ENCODE data around the gene BRME1.

Gene BRME1

DNA sequence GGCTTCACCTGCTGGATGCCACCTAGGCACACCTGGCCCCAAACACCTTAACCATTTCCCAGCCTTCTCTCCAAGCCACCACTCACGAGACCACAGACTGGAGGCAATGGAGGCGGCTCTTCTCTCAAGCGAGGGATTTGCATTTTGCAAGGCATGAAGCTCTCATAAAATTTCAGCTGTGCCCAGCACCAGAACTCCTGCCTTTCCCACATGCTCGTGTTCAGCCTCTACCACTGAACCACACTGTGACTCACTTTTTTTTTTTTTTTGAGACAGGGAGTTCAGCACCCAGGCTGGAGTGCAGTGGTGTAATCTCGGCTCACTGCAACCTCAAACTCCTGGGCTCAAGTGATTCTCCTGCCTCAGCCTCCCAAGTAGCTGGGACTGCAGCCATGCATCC lies 18.4 kb downstream of the BRME1 start:
- no peak for DNase-seq (ENCODE audit: low read depth)

DNA sequence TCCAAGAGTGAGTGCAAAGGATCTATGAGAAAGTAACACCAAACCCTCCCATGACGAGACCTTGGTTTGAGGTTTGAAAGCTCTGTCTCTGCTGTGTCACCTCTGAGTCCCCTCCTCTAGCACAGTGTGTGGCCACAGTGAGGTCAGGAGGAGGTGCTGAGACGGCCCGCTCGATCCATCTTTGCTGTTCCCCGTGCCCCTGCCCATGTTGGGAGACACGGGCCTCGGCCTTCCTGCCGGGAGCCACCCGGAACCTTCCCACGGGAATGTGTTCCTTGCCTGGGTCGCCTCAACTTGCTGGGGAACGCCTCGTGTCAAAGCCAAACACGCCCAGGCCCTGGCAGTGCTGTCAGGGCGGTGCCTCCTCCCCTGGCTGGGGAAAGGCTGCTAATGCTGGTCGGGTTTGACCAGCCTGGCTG lies 18.9 kb downstream of the BRME1 start:
- no peak for DNase-seq (ENCODE audit: low read depth)

DNA sequence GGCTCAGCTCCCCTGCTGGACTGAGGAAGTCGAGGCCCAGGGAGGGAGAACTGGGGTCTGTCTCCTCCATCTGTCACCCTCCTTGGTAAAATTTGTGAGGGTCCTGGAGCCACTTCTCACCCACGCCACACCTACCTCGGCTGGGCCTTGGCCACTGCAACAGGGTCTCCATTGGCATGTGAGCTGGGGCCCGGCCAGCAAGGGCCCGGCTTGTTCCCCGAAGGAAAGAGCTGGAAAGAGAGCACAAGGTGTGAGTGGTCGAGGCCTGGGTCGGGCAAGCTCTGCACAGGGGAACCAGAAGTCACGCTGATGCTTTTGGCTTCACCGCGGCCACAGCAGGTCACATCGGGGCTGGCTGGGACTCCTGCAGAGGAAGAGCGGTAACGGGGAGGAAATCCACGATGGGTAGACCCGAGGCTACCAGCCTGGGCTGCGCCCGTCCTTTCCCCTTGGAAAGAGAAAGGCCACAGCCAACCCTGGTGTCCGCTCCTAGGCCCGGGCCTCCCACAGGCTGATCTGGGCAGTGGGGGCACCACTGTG lies 20.0 kb downstream of the BRME1 start:
- no peak for DNase-seq (ENCODE audit: low read depth)

DNA sequence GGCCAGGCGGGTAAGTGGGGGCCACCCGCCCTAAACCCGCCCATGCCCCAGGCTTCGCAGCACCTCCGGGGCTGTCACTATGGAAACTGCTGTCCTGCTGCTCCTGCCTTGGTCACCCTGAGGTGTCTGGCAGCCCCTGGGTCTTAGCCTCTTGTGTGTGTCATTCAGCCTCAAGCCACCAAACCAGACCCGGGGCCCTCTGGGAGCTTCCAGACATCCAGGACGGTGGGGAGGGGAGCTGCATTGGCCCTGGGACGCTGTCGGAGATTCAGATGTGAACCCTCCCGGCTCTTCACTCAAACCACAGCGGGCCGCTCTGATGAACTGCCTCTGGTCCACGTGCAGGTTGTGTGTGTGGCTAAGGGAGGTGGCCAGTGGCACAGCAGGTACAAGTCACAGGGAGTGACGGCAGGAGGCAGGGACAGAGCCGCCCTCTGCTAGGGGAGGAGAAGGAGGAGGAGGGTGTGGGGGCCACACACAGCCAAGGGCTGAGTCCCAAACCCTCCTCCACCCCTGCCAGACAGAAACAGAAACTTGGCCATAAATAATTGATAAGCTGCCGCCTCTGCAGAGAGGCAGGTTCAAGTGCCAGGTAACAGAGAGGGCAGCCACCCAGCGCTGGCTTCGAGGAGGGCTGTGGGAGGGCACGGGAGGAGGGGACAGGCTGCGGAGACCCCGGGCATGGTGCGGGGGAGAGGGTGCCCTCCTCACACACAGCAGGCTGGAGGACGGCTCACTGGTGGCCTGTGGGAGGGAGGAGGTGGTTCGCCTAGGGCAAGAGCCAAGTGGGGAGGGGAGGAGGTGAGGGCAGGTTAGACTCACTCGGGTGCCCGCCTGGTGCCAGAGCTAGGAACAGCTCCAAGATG lies 21.0 kb downstream of the BRME1 start:
- no peak for DNase-seq (ENCODE audit: low read depth)

DNA sequence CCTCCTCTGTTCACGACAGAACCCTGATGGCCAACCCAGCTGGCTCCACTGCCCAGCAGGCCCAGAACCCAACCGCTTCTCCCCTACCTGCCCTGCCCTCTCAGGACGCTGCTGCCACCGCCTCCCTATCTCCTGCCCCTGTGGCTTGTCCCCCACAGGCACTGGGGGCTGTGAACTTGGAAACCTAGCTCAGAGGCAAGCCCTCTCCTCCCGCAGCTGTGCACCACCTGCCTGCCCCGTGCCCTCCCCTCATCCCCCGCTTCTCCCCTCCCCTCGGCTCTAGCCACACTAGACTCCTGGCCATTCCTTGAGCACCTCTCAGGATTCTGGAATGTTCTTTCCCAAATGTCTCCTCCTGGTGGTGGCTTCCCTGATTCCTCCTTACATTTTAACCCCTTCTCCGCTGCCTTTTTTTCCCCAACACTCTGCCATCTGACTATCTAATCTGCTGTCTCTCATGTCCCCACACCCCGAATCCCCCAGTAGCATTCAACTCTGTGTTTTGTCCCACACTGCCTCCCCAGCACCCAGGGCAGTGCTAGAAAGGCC lies 22.3 kb downstream of the BRME1 start:
- DNase-seq (ENCODE audit: low read depth) = no peak

DNA sequence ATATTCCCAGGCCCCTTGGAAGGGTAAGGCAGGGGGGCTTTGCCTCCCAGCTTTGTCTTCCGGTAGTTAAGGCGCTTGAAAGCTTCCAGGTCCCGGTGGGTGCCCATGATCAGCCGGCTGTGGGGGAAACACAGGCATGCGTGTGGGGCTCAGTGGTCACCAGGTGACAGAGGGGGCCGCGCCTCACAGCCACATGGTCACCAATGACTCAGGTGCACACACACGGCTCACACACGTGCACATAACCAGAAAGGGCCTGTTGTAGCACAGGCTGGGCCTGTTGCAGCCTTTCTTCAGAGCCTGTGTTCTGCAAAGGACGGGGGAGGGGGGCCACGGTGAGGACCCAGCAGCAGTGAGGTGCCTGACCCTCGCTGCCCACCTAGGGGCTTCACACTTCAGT lies 23.1 kb downstream of the BRME1 start:
- DNase-seq (ENCODE audit: low read depth) = no peak

DNA sequence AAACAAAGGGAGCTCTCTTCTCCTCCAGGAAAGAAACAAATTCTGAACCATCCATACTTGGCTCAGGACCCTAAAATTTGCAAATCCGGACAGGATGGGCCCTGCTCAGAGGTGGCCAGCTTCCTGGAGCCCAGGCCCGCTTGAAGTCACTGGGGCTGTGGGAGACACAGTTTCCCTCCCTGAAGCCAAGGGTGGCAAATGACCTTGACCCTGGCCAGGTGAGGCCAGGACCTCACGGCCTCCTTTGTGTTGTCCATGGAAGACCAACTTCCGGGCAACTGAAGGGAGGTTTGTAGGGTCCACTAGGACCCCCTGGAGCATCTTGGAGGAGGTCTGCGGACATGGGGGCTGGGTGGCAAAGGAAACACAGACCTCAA lies 23.5 kb downstream of the BRME1 start:
- DNase-seq (ENCODE audit: low read depth) = no peak

DNA sequence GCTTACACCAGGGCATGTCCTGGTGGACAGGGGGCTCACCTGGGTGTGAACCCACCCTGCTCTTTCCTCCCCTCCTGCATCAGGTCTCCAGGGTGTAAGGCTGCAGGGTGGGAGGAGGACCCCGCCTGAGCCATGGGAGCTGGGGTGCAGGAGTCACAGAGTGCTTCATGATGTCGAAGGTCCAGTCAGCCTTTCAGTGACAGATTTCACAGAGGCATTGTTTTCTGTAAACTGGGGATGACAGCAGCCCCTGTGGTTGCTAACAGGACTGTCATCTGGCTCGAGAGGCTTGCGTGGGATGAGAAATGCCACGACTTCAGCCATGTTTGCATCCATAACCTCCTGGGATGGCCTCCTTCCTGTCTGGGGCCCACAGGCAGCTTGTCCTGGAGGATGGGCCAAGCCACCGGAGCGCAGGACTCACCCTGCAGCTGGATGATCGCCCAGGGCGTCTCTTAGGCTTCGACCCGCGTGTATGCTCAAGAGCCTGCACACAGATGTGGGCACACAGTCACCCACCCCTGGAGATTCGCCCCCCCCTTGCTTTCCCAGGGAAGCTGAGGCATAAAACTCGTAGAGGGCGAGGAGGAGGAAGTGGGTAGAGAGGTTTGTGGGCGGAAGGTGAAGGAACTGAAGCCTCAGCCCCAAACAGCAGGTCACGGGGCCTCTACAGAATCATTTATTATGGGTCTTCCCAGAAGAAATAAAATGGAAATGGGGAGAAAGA lies 24.1 kb downstream of the BRME1 start:
- DNase-seq (ENCODE audit: low read depth) = peak; percentile 38

DNA sequence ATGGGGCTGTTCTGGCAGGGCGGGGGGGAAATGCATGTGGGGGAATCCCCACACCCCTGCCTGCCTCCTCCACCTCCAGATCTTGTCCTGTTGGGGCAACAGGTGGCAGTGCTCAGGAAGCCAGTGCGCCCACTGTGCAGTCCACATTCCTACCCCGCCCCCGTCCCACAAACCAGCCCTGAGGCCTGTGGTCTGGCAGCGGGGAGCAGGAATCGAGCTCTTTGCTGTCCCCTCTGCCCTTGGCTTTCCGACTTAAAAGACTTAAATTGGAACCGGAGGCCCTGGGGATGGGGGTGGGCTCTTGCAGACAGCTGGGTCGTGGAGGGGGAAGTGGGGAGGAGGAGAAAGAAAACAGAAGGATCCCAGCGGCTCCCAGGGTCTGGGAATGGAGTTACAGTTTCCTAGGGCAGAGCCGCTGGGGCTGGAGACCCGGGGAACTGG lies 24.6 kb downstream of the BRME1 start:
- DNase-seq (ENCODE audit: low read depth) = no peak

DNA sequence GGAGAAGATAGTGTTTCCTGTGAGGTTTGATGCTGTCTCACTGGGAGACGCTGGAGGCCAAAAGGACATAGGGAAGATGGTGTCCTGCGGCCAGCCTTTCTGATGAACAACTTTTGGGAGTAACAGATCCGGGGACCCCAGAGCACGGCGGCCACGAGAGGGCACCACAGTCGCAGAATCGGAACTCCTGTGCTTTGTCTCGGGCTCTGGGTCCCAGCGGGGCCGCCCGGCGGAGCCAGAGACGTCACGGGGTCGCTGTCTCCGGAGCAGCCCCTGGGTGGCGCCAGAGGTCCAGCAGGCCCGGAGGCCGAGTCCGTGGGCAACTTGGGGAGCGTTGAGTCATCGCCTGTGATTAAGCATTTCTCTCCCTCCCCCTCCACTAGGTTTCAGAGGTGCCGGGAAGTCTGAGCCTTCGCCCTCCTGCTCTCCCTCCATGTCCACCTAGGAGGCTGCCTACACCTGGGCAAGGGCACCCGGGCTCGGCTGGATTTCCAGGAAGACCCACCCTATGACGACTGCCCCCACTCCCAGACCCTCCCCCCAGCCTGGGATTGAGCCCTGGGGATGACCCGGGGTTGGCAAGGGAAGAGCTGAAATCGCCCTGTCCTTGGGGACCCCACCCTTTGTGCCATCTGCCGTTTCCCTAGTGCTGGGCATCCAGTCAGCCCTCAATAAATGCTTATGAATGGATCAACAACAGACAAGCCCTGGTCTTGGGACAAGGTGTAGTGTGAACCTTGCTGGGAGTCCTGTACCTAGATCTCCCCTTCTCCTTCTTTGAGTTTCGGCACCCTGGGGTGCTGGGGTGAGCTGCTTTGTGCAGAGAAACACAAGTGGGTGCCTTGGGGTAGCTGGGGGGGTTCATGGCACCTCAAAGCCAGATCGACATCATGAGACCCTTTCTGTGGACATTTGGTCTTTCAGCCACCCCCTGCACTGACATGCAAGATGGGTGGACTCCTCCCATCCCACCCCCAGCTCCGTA lies 25.6 kb downstream of the BRME1 start:
- peak; percentile 91 for DNase-seq (ENCODE audit: low read depth)

DNA sequence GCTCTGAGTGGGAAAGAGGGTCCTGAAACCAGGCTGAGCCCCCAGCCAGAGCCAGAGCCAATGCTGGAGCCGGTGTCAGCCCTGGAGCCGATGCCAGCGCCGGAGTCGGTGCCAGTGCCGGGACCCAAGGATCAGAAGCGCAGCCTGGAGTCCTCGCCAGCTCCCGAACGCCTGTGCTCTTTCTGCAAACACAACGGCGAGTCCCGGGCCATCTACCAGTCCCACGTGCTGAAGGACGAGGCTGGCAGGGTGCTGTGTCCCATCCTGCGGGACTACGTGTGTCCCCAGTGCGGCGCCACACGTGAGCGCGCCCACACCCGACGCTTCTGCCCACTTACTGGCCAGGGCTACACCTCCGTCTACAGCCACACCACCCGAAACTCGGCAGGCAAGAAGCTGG lies 28.6 kb downstream of the BRME1 start:
- no peak for DNase-seq (ENCODE audit: low read depth)

DNA sequence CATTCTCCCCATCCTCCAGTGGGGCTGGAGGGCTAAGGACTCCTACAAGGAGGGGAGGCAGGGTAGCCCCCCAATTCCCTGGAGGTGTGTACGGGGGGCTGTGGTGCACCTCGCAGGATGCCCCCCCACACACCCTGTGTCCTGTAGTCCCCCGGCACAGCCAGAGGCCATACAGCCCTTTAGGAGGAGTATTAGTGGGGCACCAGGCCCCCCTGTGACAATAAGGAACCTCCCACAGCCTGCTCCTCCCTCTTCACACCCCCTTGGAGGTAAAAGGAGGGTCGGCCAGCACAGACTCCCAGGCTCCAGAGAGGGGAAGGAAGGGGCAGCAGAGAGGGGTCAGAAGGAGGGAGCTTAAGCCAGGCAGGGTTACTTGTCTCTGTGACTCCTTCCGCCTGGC lies 29.1 kb downstream of the BRME1 start, which contains the start of gene NANOS3:
Gene NANOS3, plus strand, starts transcription at position 301 of the 400 bp plus-strand sequence. CDS start 115 bp downstream, outside the sequence.
- no peak for DNase-seq (ENCODE audit: low read depth)

DNA sequence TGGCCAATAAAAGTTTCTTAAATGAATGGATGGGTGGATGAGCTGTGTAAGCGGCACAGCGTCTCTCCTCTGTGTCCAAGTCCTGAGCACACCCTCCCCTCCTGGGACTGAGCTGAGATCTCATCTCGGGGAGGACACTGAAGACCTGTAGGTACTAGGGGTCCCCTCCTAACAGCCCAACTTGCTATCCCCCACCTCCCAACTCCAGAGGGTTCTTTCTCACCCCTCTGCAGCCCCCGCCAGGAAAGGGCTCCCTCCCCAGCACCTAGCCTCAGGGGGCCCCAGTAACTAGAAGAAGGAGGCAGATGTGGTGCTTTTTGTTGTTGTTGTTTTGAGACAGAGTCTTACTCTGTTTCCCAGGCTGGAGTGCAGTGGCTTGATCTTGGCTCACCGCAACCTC lies 30.1 kb downstream of the BRME1 start:
- DNase-seq (ENCODE audit: low read depth) = no peak

DNA sequence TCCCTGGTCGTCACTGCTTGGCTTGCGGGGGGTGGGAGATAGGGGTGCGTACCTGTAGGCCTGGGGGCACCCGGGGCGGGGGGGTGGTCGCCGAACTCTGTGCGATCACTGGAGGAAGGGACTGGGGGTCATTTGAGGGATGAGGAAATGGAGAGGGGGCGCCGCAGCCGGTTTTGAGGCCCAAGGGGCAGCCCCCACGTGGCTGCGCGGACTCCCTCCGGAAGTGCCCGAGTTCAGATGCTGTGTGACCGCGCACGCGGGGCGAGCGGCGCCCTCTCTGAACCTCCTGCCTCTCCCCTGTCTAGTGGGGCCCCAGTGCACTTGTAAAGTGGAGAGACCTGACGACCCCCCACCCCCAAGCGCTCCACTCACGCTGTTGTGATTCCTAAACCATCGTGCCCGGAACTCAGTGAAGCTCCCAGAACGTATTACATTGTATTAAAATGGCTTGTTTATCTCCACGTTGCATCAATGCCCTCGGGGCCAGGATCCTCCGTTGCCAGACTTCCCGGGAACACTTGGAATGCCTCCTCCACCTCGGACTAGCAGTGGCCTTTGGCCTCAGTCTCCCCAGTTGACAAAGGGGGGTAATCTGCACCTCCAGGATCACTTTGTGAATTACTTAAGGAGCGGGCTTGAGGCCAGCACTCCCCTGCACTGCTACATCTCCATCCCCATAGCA lies 31.9 kb downstream of the BRME1 start:
- DNase-seq (ENCODE audit: low read depth) = no peak

DNA sequence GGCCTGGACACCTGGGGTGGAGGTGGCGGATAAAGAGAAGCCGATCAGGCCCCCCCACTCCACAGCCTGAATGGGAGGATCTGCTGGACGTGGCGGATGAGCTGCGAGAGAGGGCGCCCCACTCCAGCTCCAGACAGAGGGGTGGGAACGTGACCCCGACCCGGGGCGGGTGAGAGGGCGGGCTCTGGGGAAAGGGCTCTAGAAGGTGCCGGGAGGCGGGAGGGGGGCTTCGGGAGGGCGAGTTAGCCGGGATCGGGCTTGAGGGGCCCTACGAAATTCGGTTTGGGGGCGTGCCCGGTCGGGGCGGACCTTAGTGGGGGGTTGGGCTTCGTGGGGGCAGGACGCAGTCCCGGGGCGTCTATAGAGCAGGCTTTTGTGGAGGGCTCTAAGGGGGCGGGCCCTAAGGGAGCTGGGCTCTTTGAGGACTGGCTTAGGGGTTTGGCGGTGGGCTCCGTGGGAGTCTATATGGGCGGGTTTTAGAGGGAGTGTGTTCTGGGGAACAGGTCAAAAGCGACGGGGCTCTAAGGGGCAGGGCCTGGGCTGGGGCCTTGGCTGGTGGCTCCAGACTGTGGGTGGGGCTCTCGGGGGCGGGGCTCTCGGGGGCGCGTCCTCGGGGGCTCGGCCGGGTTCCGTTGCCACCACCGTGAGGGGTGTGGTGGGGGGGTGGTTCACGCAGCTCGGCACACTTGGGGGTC lies 33.1 kb downstream of the BRME1 start:
- no peak for DNase-seq (ENCODE audit: low read depth)

DNA sequence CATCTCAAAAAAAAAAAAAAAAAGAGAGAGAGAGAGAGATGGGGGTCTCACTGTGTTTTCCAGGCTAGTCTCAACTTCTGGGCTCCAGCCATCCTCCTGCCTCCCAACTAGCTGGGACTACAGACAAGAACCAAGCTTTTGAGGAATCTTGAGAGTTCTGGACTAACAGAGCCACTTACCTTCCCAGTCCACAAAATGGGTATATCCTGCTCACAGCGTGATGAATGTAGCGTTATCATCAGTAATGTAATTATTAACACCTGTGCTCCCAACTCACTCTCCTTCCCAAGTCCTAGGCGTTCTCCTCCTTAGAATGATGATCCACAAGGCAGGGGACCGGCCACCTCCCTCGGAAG lies 33.6 kb downstream of the BRME1 start:
- DNase-seq (ENCODE audit: low read depth) = no peak

DNA sequence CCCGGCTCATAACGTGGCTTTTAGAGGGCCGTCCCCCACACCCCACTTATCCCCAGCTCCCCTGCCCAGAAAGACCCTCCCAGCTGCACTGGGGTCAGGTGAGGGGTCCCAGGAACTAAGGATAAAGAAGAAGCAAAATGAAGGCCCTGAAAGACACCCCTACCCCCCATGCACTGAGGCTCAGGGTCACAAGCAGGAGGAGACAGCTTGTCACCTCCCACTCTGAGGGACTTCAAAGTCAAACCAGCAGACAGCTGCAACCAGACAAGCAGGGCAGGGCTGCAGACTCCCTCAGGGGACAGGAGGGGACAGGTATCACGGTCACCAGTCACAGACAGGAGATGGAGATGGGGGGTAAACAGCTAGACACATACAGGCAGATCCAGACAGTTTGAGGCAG lies 35.0 kb downstream of the BRME1 start:
- DNase-seq (ENCODE audit: low read depth) = no peak

DNA sequence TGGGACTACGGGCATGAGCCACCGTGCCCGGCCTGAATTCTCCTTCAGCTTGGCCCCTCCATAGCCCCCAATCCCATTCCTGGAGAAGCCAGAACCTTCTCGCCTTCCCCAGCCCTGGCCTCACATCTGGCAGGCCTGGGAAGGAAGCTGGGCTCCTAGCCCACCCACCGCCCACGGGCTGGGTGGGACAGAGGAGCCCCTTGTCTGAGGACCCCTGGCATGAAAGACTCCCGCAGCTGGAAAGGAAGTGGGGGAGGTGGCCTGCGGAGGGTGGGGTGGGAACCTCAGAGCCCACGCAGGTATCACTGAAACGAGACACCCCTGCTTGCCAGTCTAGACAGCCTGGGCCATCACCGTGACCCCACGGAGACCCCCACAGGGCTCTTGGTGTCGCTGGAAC lies 36.6 kb downstream of the BRME1 start:
- no peak for DNase-seq (ENCODE audit: low read depth)

DNA sequence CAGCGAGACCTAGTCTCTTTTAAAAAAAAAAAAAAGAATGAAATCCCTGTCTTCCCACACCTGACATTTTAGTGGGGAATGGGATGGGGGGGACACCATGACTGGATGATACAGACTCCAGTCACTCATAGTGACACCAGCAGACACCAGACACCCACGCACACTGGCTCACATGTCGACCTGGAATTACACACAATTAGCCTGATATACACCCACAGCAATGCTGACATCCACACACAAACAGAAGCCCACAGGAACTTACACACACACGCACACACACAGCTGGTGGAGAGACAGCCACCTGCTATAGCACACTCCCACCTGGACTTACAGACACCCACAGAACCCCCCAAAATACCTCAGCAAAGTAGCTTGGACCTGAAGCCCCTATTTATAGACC lies 37.3 kb downstream of the BRME1 start:
- DNase-seq (ENCODE audit: low read depth) = no peak

DNA sequence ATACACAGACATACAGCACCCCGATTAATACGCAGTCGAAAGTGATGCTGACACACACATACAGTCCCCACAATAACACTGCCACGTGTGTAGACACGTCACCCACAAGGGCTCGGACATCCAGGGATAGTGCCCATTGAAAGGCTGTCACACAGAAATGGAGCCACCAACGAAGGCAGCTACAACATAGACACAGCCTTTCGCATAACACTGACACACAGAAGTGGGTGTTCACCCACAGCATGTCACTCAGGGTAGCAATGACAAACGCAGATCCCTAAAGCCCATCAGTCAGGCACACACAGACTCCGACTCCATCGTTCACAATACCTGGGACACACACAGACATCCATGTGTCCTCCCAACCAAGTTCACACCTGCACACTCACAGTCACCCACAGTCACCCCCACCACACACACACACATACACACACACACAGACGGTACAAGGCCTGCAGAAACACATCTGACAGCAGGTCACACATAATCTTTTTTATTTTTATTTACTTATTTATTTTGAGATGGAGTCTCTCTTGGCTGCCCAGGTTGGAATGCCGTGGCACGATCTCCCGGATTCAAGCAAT lies 39.4 kb downstream of the BRME1 start:
- no peak for DNase-seq (ENCODE audit: low read depth)
